H9 (cell line): ENCODE data around the gene SMARCD2. TPM values are rescaled to one million over a fixed set of nuclear protein-coding genes. Genes with fewer than 3 reads are reported as not detected.

Source experiments
- DNase-seq: peaks from one replicate; pipeline ENCODE4 v3.0.0-alpha.2; 2017
- H2AFZ ChIP-seq: one replicate; pipeline ENCODE4 v1.6.1; 2013; ENCODE audit warnings: mild to moderate bottlenecking, low read length, control low read depth, moderate library complexity
- H2AK5ac ChIP-seq: 2 replicates; pipeline ENCODE4 v1.6.1; 2013; ENCODE audit warnings: low read length, control low read depth, mixed read lengths; ENCODE audit not compliant: insufficient read length
- H2BK120ac ChIP-seq: one replicate; pipeline ENCODE4 v1.6.1; 2013; ENCODE audit warnings: low read depth, mild to moderate bottlenecking, low read length, control low read depth, inconsistent platforms; ENCODE audit not compliant: poor library complexity, severe bottlenecking
- H2BK12ac ChIP-seq: 2 replicates; pipeline ENCODE4 v1.6.1; 2013; ENCODE audit warnings: low read length, control low read depth, mixed read lengths, low read depth; ENCODE audit not compliant: insufficient read length
- H2BK15ac ChIP-seq: 2 replicates; pipeline ENCODE4 v1.6.1; 2013; ENCODE audit warnings: low read depth, low read length, control low read depth
- H2BK20ac ChIP-seq: one replicate; pipeline ENCODE4 v1.6.1; 2013; ENCODE audit warnings: low read depth, mild to moderate bottlenecking, low read length, control low read depth, inconsistent platforms; ENCODE audit not compliant: poor library complexity, severe bottlenecking
- H2BK5ac ChIP-seq: 2 replicates; pipeline ENCODE4 v1.6.1; 2013; ENCODE audit warnings: low read length, control low read depth, mixed read lengths; ENCODE audit not compliant: insufficient read length
- H3K14ac ChIP-seq: 2 replicates; pipeline ENCODE4 v1.6.1; 2013; ENCODE audit warnings: low read length, control low read depth; ENCODE audit not compliant: insufficient read depth
- H3K18ac ChIP-seq: 2 replicates; pipeline ENCODE4 v1.6.1; 2013; ENCODE audit warnings: low read depth, mild to moderate bottlenecking, mixed read lengths, low read length, control low read depth; ENCODE audit not compliant: insufficient read length
- H3K23ac ChIP-seq: 2 replicates; pipeline ENCODE4 v1.6.1; 2013; ENCODE audit warnings: low read length, control low read depth, mixed read lengths, low read depth; ENCODE audit not compliant: insufficient read length
- H3K23me2 ChIP-seq: 2 replicates; pipeline ENCODE4 v1.6.1; 2013; ENCODE audit warnings: low read depth, mild to moderate bottlenecking, mixed read lengths, low read length, control low read depth; ENCODE audit not compliant: insufficient read length, poor library complexity, severe bottlenecking
- H3K27ac ChIP-seq: 2 replicates; pipeline ENCODE4 v1.5.1; 2013; ENCODE audit warnings: low read length, control low read depth, mixed read lengths, low read depth; ENCODE audit not compliant: insufficient read length
- H3K27me3 ChIP-seq: 2 replicates; pipeline ENCODE4 v1.6.1; 2013; ENCODE audit warnings: low read length, control low read depth, inconsistent platforms; ENCODE audit not compliant: insufficient read depth
- H3K4ac ChIP-seq: 2 replicates; pipeline ENCODE4 v1.6.1; 2013; ENCODE audit warnings: low read depth, mild to moderate bottlenecking, control low read depth, inconsistent platforms, low read length, moderate library complexity
- H3K4me1 ChIP-seq: 2 replicates; pipeline ENCODE4 v1.6.1; 2013; ENCODE audit warnings: low read length, control low read depth, inconsistent platforms; ENCODE audit not compliant: insufficient read depth
- H3K4me2 ChIP-seq: 2 replicates; pipeline ENCODE4 v1.6.1; 2013; ENCODE audit warnings: low read length, control low read depth, mixed read lengths; ENCODE audit not compliant: insufficient read length, insufficient read depth
- H3K56ac ChIP-seq: 2 replicates; pipeline ENCODE4 v1.6.1; 2013; ENCODE audit warnings: low read depth, mild to moderate bottlenecking, mixed read lengths, low read length, control low read depth; ENCODE audit not compliant: insufficient read length
- H3K79me1 ChIP-seq: 2 replicates; pipeline ENCODE4 v1.6.1; 2013; ENCODE audit warnings: low read depth, mild to moderate bottlenecking, moderate library complexity, low read length, control low read depth, inconsistent platforms; ENCODE audit not compliant: insufficient read depth, poor library complexity, severe bottlenecking
- H3K79me2 ChIP-seq: 2 replicates; pipeline ENCODE4 v1.6.1; 2013; ENCODE audit warnings: low read length, control low read depth, inconsistent platforms; ENCODE audit not compliant: insufficient read depth
- H3K9ac ChIP-seq: 2 replicates; pipeline ENCODE4 v1.6.1; 2013; ENCODE audit warnings: low read length, control low read depth, mixed read lengths; ENCODE audit not compliant: insufficient read length; ENCODE audit errors: extremely low read depth
- H3K9me3 ChIP-seq: one replicate; pipeline ENCODE4 v1.6.1; 2013; ENCODE audit warnings: low read depth, low read length, inconsistent platforms; ENCODE audit not compliant: control insufficient read depth
- H3T11ph ChIP-seq: one replicate; pipeline ENCODE4 v1.6.1; 2013; ENCODE audit warnings: mild to moderate bottlenecking, low read length, control low read depth, inconsistent platforms
- H4K20me1 ChIP-seq: one replicate; pipeline ENCODE4 v1.6.1; 2013; ENCODE audit not compliant: control insufficient read depth, insufficient read length, insufficient read depth
- H4K5ac ChIP-seq: 2 replicates; pipeline ENCODE4 v1.6.1; 2013; ENCODE audit warnings: low read depth, mild to moderate bottlenecking, mixed read lengths, low read length, control low read depth; ENCODE audit not compliant: insufficient read length
- H4K8ac ChIP-seq: replicated peaks from 2 replicates; pipeline ENCODE4 v1.6.1; 2013; ENCODE audit warnings: low read length, control low read depth, mixed read lengths, low read depth; ENCODE audit not compliant: insufficient read length
- H4K91ac ChIP-seq: 2 replicates; pipeline ENCODE4 v1.6.1; 2013; ENCODE audit warnings: low read depth, mild to moderate bottlenecking, moderate library complexity, mixed read lengths, low read length, control low read depth; ENCODE audit not compliant: insufficient read length
- H3K27ac Mint-ChIP-seq, 3 experiments: 2 replicates in 2 of 3; 3 replicates in 1 of 3; pipeline ENCODE4 v1.8.0; 2020 to 2021; ENCODE audit warnings: mixed read lengths in 3 of 3, mild to moderate bottlenecking in 1 of 3, moderate library complexity in 1 of 3
- H3K27me3 Mint-ChIP-seq: 2 replicates; pipeline ENCODE4 v1.8.0; 2021; ENCODE audit warnings: low read depth, mild to moderate bottlenecking, moderate library complexity, mixed read lengths
- H3K36me3 Mint-ChIP-seq, 3 experiments: 2 replicates in 2 of 3; 3 replicates in 1 of 3; pipeline ENCODE4 v1.8.0; 2020 to 2021; ENCODE audit warnings: low read depth in 3 of 3, mixed read lengths in 3 of 3; ENCODE audit not compliant: insufficient read depth in 1 of 3
- H3K4me1 Mint-ChIP-seq, 2 experiments: 2 replicates each; pipeline ENCODE4 v1.8.0; 2020; ENCODE audit warnings: mixed read lengths in 2 of 2
- H3K4me3 Mint-ChIP-seq, 2 experiments: 2 replicates in 1 of 2; 3 replicates in 1 of 2; pipeline ENCODE4 v1.8.0; 2020 to 2021; ENCODE audit warnings: mild to moderate bottlenecking in 2 of 2, mixed read lengths in 2 of 2, moderate library complexity in 1 of 2
- H3K9me3 Mint-ChIP-seq, 2 experiments: 2 replicates in 1 of 2; 3 replicates in 1 of 2; pipeline ENCODE4 v1.8.0; 2020; ENCODE audit warnings: mild to moderate bottlenecking in 2 of 2, mixed read lengths in 2 of 2, moderate library complexity in 1 of 2
- CTCF ChIP-seq: fragments of 200-600 bp; sonication (generic); conservative IDR thresholded peaks from 3 replicates; pipeline ENCODE4 v1.8.0; 2021; ENCODE audit warnings: antibody characterized with exemption, mild to moderate bottlenecking
- WGBS: extraction: QIAGEN DNeasy Blood & Tissue Kit; methylation state at CpG from one replicate; pipeline ENCODE4 v1.1.7; 2013; ENCODE audit warnings: missing lambda C conversion rate, low lambda C conversion rate, mixed read lengths; ENCODE audit not compliant: insufficient read length; ENCODE audit errors: extremely low coverage; 5-methylcytosine and 5-hydroxymethylcytosine counted together
- total RNA-seq: library from RNA; stranded (reverse); gene quantifications from 2 replicates; pipeline ENCODE4 v1.2.1, GENCODE V29; 2021

SMARCD2 gene
- total RNA-seq, 1 experiment from 2014 or later, result 68.9 TPM

- WGBS, result no CpG with 5 or more reads among the region's 19 CpGs
- peaks cover 6% of the 10 kb centered on the region for H3K23me2 ChIP-seq
- H3K56ac ChIP-seq, result no peak overlapping the region
- peaks cover 3% of the 10 kb centered on the region for H3K79me1 ChIP-seq
- no peak overlapping the region for H2BK5ac ChIP-seq
- H2AK5ac ChIP-seq, result no peak overlapping the region
- H4K5ac ChIP-seq, result no peak overlapping the region
- H3T11ph ChIP-seq, result no peak overlapping the region
- H4K91ac ChIP-seq, result no peak overlapping the region
- H3K4me2 ChIP-seq, result peak overlapping the region; percentile 69
- H2BK12ac ChIP-seq, result no peak overlapping the region
- no peak overlapping the region for H2AFZ ChIP-seq
- no peak for DNase-seq
- H3K14ac ChIP-seq, result peak overlapping the region; percentile 90
- no peaks in the 10 kb centered on the region; a peak in 1 of 5 replicates for H3K9me3 Mint-ChIP-seq
- H4K8ac ChIP-seq, result no peak overlapping the region
- H3K4me1 Mint-ChIP-seq, result peaks cover 12 to 16% of the 10 kb centered on the region in 2 experiments
- peaks cover 70 to 96% (median 75%) of the 10 kb centered on the region in 3 experiments for H3K36me3 Mint-ChIP-seq
- peak overlapping the region; percentile 94 for H3K9ac ChIP-seq
- no peak overlapping the region for H3K4ac ChIP-seq
- peak overlapping the region; percentile 100 for H3K27ac Mint-ChIP-seq
- H3K27me3 Mint-ChIP-seq, result no peaks in the 10 kb centered on the region; the same call in 1 of the 2 replicates
- peaks cover 8% of the 10 kb centered on the region; the same call in 1 of the 2 replicates for H3K79me2 ChIP-seq
- no peaks in the 10 kb centered on the region for H3K4me1 ChIP-seq
- H3K4me3 Mint-ChIP-seq, result peak overlapping the region; percentile 99 to 100
- no peaks in the 10 kb centered on the region for H3K27me3 ChIP-seq
- H2BK20ac ChIP-seq, result no peak overlapping the region
- no peak overlapping the region for H3K27ac ChIP-seq
- H3K18ac ChIP-seq, result peak overlapping the region; percentile 74
- no peak overlapping the region for H3K23ac ChIP-seq
- no peak; the same call in 2 of the 3 replicates for TF ChIP-seq CTCF
- no peaks in the 10 kb centered on the region for H4K20me1 ChIP-seq
- no peak overlapping the region for H2BK120ac ChIP-seq
- H2BK15ac ChIP-seq, result no peak overlapping the region
- no peaks in the 10 kb centered on the region for H3K9me3 ChIP-seq
These were observed 14.7 kb downstream of the SMARCD2 start for GRCh38 chr17:63827801-63828221.
